Measurements from ENCODE around the gene MAP3K21.
A peak's percentile ranks its signal among the peaks of the same experiment; 100 is the strongest.

MAP3K21 gene

DNA sequence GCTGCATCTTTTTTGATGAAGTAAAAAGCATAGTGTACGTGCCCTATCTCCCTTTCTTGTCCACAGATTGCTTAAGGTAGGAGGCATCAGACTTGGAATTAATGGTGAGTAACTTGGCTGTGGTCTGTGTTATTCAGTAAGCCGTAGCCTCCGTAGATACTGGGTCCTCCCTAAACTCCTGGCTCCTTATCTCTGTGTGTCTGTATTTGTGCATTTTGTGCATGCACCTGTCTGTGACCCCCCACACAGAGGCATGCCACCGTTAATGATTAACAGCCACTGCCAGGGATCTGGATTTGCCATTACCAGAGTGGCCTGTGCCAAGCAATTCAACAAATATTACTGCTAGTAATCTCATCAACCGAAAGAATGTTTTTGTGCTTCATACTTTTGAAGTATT lies 31.9 kb downstream of the MAP3K21 start:
- no peak for DNase-seq (ENCODE audit: low read depth)

DNA sequence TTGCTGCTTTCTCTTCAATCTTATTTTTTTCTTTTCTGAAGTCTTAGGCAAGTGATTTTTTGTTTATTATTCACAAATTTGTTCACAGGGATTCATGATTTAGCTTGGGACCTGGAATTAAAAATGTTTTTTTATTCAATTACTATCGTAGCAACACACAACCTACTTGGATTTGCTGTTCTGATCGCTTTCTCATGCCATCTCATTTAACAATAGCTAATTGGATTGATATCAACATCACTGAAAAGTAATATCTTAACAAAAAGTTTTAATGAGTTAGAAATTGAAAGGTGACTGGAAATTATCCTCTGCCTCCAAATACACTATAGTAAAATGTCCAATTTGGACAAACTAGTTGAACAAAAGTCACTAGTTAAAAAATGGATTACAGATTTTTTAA lies 32.4 kb downstream of the MAP3K21 start:
- no peak for DNase-seq (ENCODE audit: low read depth)

DNA sequence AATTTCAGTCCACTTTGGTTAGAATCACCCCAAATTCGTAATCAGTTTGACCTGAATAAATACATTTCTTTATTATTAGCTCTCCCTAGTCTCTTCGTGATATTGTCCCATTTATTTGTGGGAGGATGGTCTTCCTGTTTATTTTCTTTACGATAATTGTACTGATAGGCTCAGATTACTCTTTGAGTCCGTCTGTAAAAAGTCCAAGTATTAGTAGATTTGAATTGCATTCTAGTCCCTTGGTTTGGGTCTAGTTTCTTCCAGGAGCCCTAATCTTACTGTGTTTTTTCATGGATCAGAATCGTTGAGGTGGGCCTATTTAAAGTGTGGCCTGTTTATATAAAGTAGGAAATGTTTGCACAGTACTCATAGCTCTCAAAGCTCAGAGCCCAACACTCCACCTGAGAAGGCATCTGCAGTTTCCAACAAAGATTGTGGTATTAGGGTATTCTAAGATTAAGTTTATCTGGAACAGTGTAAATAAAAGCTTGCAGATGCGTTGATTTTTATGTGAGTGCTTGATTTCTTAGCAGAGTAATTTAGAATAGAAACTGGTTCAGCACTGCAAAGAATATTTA lies 33.1 kb downstream of the MAP3K21 start:
- DNase-seq (ENCODE audit: low read depth), result no peak

DNA sequence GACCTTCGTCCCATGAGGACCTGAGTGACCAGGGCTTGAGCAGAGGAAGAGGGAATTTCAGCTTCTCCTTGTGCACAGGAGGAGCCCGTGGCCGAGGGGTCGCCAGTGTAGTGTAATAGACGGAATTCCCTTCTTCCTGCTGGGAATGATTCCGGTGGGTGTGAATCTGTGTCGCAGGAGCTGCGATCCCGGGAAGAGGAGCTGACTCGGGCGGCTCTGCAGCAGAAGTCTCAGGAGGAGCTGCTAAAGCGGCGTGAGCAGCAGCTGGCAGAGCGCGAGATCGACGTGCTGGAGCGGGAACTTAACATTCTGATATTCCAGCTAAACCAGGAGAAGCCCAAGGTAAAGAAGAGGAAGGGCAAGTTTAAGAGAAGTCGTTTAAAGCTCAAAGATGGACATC lies 34.4 kb downstream of the MAP3K21 start:
- DNase-seq (ENCODE audit: low read depth), result no peak

DNA sequence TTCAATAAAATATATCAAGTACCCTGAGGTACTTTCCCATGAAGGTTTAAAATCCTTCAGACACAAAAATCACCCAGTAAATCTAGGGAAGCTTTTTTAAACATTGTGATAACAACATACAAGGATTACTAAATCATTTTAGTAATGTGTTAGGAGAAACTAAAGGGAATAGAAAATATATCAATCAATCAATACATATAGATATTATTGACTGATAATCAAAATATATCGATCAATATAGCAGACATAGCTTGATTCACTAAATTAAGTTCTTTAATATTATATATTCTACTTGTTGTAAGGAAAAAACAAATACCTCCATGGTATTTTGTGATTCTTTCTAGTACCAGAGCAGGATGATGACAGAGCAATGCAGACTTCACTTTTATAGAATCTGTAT lies 35.2 kb downstream of the MAP3K21 start:
- DNase-seq (ENCODE audit: low read depth), result no peak

DNA sequence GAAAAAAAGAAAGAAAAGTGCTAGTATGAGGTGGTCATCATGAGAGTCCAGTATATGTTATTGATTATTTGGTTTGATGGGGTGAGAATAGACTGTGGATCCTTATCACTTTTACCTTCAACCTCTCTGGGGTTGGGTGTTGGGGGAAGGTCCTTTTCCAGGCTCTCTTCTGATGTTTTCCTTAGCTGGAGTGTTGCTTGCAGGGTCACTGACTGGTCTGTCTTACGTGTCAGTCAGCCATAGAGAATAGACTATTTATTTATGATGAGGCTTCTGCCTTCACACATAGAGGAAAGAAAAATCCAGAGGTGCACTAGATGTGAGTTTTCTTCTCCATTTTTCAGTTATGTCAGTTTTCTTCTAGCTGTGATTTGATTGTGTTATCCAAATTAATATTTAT lies 36.5 kb downstream of the MAP3K21 start:
- no peak for DNase-seq (ENCODE audit: low read depth)

DNA sequence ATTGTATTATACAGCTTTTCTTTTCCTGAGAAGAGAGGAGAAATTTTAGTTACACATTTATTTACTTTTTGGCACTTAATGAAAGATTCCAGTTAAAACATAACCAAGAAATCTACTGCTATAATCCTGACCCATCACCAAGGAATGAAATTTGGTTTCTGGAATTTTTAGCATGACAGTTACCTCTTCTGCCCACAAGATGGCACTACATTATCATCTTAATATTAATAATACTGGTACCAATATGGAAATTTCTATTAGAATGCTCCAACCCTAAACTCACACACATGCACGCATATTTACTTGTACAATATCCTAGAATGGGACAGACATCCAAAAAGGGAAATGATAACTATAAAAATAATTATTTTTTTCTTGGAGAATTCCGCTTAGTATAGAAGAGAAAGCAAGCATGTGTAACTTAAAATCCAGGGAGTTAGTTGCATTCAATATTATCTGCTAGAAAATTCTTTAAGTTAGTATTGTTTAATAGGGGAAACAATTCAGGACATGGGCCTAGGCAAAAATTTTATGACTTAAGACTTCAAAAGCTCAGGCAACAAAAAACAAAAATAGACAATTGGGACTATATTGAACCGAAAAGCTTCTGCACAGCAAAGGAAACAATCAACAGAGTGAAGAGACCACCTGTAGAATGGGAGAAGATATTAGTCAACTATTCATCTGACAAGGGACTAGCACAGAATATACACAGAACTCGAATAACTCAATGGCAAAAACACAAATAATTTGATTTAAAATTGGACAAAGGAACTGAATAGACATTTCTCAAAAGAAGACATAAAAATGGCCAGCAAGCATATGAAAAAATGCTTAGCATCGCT lies 37.4 kb downstream of the MAP3K21 start:
- DNase-seq (ENCODE audit: low read depth), result no peak

DNA sequence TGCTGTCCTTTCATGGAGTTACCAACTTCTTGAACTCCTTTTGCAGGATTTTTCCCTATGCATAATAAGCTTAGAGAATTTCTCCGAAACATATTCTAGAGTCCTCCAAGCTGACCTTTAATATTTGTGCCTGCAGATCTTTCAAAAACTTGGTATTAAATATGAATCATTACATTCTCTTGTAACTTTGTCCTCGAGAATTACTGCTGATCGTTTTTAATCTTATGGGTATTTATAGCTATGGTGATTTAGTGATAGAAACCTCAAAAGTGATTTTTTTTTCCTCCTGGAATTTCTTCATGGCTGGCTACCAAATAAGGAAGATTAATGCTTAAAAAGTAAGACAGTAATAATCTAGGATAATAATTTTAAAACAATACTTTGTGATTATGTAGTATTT lies 39.1 kb downstream of the MAP3K21 start:
- DNase-seq (ENCODE audit: low read depth), result no peak

DNA sequence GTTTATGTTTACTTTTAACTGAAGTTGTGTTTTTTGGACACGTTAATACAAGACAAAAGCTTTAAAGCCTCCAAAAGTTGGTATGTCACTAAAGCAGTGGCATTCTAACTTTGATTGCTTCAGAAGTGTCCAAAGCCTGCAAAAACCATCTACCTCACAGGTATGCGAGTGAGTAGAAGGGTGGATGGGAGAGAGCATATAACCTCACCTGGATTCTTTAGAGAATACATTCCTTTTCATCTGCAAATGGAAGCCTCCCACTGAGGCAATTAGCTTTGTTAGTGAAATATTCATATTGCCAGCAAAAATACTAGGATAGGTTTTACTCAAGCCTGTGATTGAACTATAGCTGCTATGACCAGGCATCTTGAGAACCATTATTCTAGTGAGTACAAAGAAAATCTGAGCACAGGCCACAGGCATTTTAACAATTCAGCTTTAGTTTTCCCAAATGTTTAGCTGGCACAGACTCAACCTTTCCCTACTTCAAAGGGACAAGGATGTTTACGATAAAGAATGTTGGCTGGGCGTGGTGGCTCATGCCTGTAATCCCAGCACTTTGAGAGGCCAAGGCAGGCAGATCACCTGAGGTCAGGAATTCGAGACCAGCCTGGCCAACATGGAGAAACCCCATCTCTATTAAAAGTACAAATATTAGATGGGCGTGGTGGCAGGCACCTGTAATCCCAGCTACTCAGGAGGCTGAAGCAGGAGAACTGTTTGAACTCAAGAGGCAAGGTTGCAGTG lies 39.7 kb downstream of the MAP3K21 start:
- DNase-seq (ENCODE audit: low read depth), result no peak

DNA sequence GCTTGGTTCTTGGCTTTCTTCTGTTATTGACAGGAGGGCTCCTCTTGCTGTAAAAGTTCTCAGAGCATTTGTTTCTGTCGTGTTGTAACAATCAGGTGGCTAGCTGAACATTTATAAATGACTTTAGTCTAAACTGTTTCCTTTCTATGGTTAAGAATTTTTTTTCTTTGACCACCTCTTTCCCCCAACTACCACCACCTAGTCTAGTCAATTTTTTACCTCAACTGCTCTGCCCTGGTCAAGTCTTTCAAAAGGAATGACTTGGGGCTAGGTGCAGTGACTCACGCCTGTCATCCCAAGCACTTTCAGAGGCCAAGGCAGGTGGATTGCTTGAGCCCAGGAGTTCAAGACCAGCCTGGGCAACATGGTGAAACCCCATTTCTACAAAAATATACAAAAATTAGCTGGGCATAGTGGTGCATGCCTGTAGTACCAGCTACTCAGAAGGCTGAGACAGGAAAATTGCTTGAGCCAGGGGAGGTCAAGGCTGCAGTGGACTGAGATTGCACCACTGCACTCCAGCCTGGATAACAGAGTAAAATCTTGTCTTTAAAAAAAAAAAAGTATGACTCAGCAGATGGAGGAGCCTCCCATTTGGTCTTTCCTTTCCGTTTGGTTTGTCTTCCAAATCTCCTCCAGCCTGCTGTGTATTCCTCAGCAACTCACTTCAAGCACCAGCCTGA lies 40.7 kb downstream of the MAP3K21 start:
- DNase-seq (ENCODE audit: low read depth), result peak; percentile 23

DNA sequence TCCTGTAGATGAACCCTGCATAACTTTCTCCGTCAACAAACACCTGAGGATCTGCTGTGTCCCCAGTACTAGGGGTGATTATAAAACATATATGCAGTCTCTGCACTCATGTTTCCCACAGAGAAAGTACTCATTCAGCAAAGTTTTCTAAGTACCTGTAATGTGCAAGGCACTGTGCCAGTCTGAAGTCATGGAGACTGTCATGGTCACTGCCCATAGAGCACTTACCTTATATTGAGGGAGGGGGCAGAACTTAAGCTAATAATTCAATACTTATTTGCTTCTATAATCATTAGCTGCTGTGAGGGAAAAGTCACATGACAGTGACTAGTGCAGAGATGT lies 41.2 kb downstream of the MAP3K21 start:
- no peak for DNase-seq (ENCODE audit: low read depth)

DNA sequence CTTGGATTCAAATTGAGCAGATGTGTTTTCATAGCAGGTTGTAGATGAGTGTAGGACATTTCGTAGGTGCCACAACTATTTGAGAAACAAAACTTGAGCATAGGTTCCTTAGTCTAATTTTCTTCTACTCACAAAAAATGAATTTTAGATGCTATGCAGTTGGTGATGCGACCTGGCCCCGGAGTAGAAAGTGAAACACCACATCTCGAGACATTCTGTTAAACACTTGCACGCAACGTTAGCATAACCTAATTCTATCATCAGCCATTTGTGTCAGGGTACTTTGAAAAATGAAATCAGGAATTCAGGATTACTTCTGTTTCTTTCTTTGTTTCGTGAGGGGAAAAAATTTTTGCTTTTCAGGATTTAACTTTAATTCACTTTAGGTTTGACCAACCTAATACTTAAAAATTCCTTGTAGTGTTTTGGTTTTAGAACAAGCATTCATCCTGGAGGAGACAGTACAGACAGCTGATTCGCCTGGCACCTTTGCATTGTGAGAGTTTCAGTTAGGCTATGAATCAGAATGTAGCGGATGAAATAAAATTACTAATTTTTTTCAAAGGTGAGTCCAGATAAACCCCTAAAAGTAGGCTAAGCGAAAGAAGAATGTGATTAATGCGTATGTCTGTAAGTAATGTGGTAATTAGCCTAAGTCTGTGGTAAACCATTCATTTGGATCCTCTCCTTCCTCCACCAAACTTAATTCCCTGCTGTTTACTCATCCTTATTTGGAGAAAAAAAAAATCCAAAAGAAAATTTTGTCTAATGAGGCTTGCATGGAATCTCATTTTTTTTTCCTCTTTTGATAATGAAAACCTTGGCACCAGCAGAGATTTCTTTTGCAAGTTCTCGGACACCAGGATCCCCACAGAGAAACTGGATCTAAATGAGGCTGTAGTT lies 44.9 kb downstream of the MAP3K21 start:
- no peak for DNase-seq (ENCODE audit: low read depth)

DNA sequence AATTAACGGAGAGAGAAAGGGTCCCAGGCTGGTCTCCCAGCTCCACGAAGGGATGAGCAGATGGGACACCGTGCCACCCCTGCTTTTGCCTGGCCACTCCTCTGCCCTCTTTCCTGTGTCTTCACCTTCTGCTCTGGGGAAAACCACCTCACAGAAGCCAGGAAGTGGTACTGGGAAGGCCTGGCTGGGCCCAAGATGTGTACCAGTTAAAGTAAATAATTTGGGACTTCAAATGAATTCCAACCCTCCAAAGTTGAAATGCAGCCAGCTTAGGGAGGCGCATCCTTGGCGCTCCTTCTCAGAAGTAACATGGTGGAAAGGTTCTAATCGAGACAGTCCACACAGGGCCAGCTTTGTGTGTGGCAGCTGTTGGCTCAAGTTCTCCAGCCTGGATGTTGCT lies 45.7 kb downstream of the MAP3K21 start:
- no peak for DNase-seq (ENCODE audit: low read depth)

DNA sequence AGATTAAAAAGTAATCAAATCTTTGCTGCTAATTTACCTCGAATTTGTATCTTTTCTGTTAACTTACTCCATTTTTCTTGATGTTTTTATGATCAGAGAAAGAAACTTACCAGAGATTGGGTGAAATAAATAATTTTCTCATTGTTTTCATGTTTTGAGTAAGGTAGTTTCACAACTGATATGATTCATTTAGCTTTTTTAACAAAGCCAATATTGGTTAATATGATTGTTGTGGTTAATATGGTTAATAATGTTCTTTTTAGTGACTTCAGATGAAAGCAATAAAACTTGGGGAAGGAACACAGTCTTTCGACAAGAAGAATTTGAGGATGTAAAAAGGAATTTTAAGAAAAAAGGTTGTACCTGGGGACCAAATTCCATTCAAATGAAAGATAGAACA lies 48.1 kb downstream of the MAP3K21 start:
- no peak for DNase-seq (ENCODE audit: low read depth)

DNA sequence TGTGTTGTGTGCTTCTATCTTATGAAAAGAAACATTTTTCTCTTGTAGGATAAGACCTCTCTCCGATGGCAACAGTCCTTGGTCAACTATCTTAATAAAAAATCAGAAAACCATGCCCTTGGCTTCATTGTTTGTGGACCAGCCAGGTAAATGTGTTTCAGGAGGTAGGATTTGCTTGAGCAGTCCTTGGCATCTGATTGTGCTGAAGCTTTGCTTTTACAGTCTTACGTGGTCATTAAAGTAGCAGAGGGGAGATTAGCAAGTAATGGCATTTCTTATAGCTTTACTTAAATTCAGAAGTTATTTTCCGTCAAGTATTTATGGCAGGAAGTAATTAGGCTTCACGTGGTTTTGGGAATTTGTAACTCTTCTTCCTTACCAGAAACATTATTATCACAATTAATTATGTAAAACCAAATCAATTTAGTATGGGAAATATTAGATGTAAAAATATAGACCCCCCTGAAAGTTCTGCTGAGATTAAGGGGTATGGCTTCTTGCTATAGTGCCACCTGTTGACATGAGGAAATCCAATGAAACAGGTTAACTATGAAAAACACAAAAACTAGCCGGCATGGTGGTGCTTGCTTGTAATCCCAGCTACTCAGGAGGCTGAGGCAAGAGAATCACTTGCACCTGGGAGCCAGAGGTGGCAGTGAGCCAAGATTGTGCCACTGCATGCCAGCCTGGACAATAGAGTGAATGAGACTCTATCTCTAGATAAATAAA lies 49.0 kb downstream of the MAP3K21 start:
- no peak for DNase-seq (ENCODE audit: low read depth)

DNA sequence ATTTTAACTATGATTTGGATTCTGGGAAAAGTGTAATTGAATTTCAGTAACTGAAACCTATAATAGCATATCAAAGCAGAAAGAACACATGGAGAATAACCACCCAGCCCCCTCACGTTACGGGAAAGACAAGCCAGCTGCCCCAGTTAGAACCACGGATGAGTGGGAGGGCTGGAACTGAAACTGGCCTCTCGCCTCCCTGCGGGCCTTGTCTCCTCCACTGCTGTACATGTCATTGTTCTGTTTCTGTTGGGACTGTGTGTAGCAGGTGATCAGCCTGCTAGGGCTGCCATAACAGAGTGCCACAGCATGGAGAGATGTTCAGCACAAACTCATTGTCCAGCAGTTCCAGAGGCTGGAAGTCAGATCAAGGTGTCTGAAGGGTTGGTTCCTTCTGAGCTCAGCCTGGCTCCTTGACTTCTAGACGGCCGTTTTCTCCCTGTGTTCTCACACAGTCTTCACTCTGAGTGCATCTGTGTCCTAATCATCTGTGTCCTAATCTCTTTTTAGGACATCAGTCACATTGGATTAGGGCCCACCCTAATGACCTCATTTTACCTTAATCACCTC lies 52.4 kb downstream of the MAP3K21 start:
- no peak for DNase-seq (ENCODE audit: low read depth)

DNA sequence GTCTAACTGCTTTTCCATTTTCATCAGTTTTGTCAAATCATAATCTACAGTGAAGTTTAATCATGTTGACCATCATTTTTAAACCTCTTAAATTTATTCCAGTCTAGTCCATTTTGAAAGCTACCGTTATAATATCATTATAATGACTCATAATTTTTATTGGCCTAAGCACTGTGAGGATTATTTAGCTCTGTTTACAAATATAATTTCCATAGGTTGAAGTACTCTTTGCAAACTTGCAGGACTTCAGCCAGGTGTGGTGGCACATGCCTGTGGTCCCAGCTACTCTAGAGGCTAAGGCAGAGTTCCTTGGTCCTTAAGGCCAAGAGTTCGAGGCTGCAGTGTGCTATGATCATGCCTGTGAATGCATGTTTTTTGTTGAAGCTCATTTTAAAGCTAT lies 54.3 kb downstream of the MAP3K21 start:
- DNase-seq (ENCODE audit: low read depth), result no peak

DNA sequence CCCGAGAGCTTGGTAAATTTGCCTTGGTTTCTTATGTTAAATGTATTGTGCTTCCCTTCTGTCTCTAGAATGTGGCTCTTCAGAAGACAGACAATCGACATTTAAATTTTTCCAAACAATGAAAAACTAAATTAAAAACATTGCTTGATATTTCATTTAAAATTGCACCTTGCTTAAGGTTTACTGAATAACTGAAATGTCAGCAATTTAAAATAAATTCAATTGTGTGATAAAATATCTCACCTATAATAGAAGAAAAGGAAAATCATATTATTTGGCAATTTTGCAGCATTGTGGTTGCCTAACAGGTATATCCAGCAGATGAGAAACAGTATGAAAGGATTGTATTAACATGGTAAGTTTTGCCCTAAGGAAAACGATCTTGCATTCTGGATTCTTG lies 56.5 kb downstream of the MAP3K21 start:
- DNase-seq (ENCODE audit: low read depth), result no peak

DNA sequence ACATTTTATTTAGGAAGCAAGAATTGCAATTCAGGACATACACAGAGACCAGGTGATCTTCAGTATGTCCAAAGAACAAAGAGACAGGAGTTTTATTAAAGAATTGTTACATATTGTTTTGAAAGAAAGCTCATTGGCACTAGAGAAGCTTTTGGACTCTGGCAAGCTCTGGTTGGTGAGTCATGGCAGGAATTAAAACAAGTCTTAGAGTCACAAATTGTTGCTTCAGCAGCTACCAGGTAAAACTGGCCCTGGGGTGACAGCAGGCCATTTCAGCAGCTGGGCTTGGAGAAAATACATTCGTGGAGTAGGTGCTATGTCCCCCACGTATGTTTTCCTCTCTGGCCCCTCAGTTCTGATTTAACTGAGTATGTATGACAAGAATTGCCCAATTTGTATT lies 58.8 kb downstream of the MAP3K21 start:
- no peak for DNase-seq (ENCODE audit: low read depth)

DNA sequence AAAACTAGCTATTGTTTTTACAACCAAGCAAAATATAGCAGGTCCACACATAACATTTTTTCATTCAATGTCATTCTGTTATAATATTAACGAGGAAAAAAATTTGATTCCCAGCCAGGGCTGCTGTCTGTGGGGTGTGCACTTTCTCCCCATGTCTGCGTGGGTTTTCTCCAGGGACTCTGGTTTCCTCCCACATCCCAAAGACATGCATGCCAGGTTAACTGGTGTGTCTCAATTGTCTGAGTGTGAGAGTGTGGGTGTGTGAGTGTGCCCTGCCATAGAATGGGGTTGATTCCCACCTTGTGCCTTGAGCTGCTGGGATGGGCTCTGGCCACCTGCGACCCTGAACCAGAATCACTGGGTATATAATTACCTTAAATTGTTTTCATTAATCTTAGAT lies 60.1 kb downstream of the MAP3K21 start:
- no peak for DNase-seq (ENCODE audit: low read depth)

DNA sequence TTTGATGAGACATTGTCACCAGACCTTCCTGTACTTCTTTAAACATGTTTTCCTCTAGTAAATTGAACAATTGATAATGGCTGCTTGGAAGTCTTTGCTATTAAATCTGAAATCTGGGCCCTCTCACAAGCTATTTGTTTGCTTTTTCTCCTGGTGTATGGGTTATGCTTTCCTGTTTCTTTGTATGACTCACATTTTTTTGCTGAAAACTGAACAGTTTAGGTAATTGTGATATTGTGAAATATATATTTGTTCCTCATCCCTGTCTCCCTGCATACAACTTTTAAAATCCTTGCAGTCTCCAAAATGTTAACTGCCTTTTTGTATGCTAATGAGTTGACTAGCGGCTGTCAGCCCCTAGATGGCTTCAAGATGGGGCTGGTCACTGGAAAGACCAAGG lies 61.6 kb downstream of the MAP3K21 start:
- no peak for DNase-seq (ENCODE audit: low read depth)
